Renal cortex interstitium (tissue), 11 donors: ENCODE results near the gene FAM72B. TPM values are rescaled to one million over a fixed set of nuclear protein-coding genes. Genes with fewer than 3 reads are reported as not detected.
"Not testable (repeated sequence)": the region's sequence is repeated elsewhere in the genome, so short reads cannot be mapped to it uniquely, and the experiment has no call there.

Experiments
- DNase-seq, 11 donors: peaks; one replicate each; pipeline ENCODE4 v3.0.0-alpha.2; 2013; ENCODE audit warnings: low read depth in 9 of 11, low spot score in 4 of 11; ENCODE audit errors: extremely low read depth in 1 of 11
- polyA plus RNA-seq, 3 donors: library from polyadenylated mRNA; unstranded; fragments of 120-200 nt; gene quantifications; one replicate each; pipeline ENCODE4 v1.2.1, GENCODE V29; 2013; ENCODE audit not compliant: insufficient read length in 3 of 3

The FAM72B gene
- polyA plus RNA-seq, 3 donors, result 3.9 to 5.2 (median 5.0) TPM

DNA sequence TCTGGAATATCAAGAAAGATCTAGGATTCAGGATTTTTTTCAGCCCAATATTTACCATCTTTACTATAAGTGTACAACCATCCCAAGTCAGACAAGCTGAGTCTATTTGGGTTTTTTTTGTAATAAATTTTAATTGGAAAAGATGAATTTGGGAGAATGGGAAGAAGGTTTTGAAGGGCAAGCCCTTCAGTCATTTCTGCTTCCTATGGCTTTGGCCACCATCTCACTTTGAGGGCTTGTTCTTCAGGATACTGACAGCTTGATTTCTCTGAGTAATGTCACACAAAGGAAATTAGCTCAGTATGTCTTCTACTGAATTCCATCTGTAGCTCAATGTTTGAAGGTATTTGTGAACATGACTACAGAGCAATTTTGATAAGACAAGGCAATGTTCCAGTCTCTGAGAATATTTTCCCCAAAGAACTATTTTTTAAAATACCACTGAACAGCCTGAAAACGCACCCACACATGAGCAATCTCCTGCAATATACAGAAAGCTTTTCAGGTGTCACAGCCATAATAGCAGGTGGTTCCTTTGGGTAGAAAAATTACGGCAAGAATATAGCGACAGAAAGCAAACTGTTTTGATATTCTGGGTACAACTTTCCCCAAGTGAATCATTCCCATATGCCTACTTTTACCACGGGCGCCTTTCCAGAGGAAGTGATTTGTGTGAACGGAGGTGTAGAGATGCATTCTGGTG, 22.8 kb downstream of the FAM72B start:
- DNase-seq, result not testable (repeated sequence)

DNA sequence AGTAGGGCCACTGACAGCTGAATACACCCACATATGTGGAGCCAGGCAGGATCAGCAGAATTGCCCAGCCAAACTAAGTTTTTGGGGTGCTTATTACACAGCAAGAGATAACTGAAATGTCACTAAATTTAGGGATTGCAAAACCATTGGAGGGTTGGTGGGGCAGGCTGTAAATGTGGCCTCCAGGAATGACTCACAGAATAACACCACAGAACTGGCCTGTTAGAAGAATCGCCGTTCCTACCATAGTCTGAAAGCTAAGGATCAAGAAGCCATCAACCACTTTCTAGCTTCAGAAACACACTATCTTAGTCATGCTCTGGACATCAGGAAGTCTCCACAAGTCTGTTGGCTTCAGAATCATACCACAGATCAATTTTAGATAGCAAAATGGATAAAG, 24.0 kb downstream of the FAM72B start:
- DNase-seq, result not testable (repeated sequence)

DNA sequence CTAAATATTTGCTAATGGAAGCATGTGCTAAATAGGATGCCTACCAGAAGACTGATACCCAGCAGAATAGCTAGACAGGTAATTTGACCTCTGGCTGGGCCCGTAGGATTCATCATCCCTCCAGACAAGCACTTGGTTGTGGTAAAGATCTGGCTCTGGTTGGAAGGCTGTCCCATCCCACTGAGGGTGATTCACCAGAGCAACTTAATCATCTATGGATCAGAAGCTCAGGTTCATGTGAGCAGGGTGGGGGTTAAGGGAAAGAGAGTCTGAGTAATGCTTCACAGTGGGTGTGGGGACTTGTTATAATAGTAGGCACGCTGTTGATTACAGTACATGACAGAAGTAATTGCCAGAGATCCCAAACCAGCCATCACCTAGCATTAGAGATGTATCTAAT, 26.5 kb downstream of the FAM72B start:
- not testable (repeated sequence) for DNase-seq

DNA sequence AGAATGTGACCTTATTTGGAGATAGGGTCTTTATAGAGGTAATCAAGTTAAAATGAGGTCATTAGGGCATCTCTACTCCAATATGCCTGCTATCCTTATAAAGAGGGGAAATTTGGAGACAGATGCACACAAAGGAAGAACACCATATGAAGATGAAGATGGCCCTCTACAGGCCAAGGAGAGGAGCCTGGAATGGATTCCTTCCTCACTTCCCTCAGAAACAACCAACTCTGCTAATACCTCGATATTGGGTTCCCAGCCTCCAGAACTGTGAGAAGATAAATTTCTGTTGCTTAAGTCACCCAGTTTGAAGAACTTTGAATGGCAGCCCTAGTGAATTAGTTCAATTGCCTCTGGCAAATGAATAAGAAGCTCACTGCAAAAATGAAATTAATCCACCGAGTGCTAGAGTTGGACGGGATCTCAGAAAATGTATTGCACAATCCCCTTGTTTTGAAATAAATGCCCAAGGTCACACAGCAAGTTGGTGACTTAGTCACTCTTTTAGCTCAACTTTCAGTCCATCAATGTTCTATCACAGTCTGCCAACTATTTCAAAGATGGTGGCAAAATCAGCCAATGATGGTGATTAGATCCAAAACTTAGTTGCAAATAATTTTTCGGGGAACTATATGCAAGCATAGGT, 27.1 kb downstream of the FAM72B start:
- DNase-seq, result not testable (repeated sequence)

DNA sequence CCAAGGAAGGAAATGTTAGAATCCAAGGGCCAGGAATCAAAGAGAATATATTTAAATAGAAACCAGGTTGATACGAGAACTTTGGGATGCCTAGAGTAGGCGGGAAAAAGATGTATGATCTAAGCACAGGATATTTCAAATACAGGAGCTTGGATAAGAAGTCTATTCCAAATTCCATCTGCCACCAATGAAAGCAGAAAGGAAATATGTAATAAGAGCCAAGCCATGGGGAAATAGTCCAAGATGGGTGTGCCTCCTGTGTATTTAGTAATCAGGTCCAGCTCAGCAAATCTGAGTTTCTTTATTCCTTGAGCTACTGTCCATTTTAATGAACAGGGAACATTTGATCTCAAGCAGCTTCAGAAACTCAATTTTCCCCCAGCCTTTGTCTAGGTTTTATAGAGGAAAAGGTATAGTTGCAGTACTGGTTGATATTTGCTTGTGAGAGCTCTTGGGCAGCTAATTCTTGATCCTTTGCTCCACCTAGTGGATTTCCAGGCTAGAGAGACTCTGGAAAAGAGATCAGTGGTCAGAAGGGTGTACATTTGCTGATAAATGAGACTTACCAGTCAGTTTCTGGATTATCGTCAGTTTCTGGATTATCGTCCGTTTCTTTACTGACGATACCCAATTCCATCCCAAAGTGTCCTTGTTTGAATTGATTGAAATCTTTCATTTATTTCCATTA, 28.3 kb downstream of the FAM72B start:
- DNase-seq, result peak in 1 of 11 donors; percentile 0

DNA sequence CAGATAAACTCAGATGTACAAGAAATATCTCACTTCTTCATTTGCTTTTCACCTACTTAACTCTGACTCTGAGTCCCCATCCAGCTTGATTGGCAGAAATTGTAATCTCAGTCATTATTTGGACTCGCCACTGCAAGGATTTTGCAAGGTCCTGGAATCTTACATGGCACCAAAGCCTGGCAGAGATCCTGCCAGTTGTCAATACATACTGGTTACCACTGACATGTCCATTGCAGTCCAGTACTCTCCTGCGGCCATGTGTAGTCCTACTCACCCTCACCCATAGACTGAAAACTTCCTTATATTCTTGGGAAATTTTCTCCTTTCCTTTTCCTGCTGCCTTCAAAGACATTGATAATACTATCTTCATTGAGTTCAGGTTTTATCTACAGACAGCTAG, 29.3 kb downstream of the FAM72B start:
- DNase-seq, result not testable (repeated sequence)

- not testable (repeated sequence) for DNase-seq
Observed at GRCh38 chr1:121152788-121153187, 31.4 kb downstream of the FAM72B start.

GRCh38 chr1:121151294-121151693, 32.8 kb downstream of the FAM72B start:
- not testable (repeated sequence) for DNase-seq

- DNase-seq, result not testable (repeated sequence)
Observed at GRCh38 chr1:121148489-121149190, 35.5 kb downstream of the FAM72B start.

DNA sequence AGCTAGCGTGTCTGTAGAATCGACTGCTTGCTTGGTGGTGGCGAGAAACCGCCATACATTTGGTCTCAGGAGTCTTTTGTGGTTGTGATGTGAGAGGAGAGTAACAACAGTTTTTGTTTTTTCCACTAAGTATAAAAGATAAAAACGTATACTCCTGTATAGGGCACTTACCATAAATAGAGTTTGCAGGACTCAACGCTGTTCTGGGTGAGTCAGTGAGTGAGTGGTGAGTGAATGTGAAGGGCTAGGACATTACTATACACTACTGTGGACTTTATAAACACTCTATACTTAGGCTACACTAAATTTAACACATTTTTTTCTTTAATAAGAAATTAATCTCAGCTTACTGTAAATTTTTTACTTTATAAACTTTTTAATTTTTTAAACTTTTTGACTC, 43.7 kb downstream of the FAM72B start:
- DNase-seq, result not testable (repeated sequence)

- not testable (repeated sequence) for DNase-seq
Observed at GRCh38 chr1:121131494-121131893, 52.6 kb downstream of the FAM72B start.

- DNase-seq, result peak in 3 of 11 donors; percentile 1 to 2 (median 1)
Observed at GRCh38 chr1:121118480-121118824, 65.7 kb downstream of the FAM72B start.

Other genes starting within 250 kb of the FAM72B start
- gene SRGAP2C, start 635 bp upstream of the FAM72B start, polyA plus RNA-seq, result 10 to 100 TPM; 17.8 to 20.3 (median 19.6) TPM